GM12892 (cell line): Measurements from ENCODE around the gene SMYD3.

Experiments
- POLR2A ChIP-seq: IDR thresholded peaks from 2 replicates; pipeline ENCODE4 v1.6.1; 2011; ENCODE audit warnings: low read depth, low read length, control low read depth
- POLR2AphosphoS5 ChIP-seq: IDR thresholded peaks from 2 replicates; pipeline ENCODE4 v1.6.1; 2011; ENCODE audit warnings: low read depth, low read length, control low read depth
- TAF1 ChIP-seq: IDR thresholded peaks from 2 replicates; pipeline ENCODE4 v1.6.1; 2011; ENCODE audit warnings: low read depth, mild to moderate bottlenecking, control low read depth, low read length, borderline replicate concordance

DNA sequence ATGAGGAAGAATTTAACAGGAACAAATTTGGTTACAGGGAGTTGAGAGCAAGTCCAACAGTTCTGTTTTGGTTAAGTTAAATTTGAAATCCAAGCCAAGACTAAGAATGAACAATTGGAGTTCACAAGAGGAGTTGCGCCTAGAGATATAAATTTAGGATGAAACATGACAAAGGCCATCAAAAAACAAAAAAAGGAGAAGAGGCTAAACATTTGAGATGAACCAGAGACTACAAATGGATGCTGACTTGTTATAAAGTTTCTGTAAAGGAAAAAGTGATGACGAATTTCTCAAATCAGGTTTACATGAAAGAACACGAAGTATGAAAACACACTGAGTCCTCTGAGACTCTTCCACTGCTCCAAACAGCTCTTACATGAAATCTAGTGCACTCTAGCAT, 575.6 kb downstream of the SMYD3 start:
- TF ChIP-seq POLR2A = no peak
- TF ChIP-seq TAF1 = no peak
- TF ChIP-seq POLR2AphosphoS5 = no peak
